Transverse colon (tissue), 4 donors: ENCODE data around the gene HOGA1.

ENCODE experiments used
- POLR2A ChIP-seq: fragments of 450-650 bp; IDR thresholded peaks from one replicate; pipeline ENCODE4 v1.6.1; 2016; ENCODE audit warnings: antibody characterized with exemption, mild to moderate bottlenecking, moderate library complexity
- POLR2AphosphoS5 ChIP-seq, 3 donors: sonication (generic); formaldehyde crosslinking; IDR thresholded peaks; one replicate each; pipeline ENCODE4 v1.6.1; 2016; ENCODE audit warnings: antibody characterized with exemption in 3 of 3
- TF ChIP-seq, protein P1 (sequence below), 5 experiments: fragments of 200-600 bp in 3 of 5; fragments of 450-650 bp in 2 of 5; sonication (generic) in 3 of 5; IDR thresholded peaks; 1 replicate in 2 of 5; 2 replicates in 3 of 5; pipeline ENCODE4 v1.5.1; 2016 to 2017; ENCODE audit warnings: antibody characterized with exemption in 5 of 5, inconsistent platforms in 3 of 5, mild to moderate bottlenecking in 2 of 5, moderate library complexity in 1 of 5

DNA sequence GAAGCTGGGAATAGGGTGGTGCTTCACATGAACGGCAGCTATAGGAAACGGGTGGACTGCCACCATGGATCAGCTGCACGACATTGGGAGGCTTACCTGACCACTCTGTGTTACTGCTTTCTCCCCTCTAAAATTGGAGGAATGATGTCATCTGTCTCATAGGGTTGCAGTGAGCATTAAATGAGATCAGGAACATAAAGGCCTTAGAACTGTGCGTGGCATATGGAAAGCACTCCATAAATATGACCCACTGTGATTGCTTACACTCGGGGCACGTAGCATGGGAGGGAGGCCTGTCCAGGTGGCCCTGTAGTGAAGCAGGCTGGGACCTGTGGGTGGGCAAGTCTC, 15.1 kb downstream of the HOGA1 start:
- TF ChIP-seq, protein P1, sequence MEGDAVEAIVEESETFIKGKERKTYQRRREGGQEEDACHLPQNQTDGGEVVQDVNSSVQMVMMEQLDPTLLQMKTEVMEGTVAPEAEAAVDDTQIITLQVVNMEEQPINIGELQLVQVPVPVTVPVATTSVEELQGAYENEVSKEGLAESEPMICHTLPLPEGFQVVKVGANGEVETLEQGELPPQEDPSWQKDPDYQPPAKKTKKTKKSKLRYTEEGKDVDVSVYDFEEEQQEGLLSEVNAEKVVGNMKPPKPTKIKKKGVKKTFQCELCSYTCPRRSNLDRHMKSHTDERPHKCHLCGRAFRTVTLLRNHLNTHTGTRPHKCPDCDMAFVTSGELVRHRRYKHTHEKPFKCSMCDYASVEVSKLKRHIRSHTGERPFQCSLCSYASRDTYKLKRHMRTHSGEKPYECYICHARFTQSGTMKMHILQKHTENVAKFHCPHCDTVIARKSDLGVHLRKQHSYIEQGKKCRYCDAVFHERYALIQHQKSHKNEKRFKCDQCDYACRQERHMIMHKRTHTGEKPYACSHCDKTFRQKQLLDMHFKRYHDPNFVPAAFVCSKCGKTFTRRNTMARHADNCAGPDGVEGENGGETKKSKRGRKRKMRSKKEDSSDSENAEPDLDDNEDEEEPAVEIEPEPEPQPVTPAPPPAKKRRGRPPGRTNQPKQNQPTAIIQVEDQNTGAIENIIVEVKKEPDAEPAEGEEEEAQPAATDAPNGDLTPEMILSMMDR (IDR thresholded peaks at IDR 0.05): no peak
- no peak for TF ChIP-seq POLR2AphosphoS5 (IDR thresholded peaks at IDR 0.05)
- no peak for TF ChIP-seq POLR2A
